Brain microvascular endothelial cell (primary cell): Measurements from ENCODE around the gene RDX.

Experiments used
- DNase-seq: peaks from one replicate; pipeline ENCODE4 v3.0.0-alpha.2; 2020
- H3K27ac ChIP-seq: fragments of 250-450 bp; sonication (Bioruptor Pico); 2 replicates; pipeline ENCODE4 v1.5.1; 2020; ENCODE audit warnings: mild to moderate bottlenecking, moderate library complexity
- H3K27me3 ChIP-seq: fragments of 250-450 bp; sonication (Bioruptor Pico); replicated peaks from 2 replicates; pipeline ENCODE4 v1.5.1; 2020; ENCODE audit warnings: mild to moderate bottlenecking
- H3K36me3 ChIP-seq: fragments of 250-450 bp; sonication (Bioruptor Pico); replicated peaks from 2 replicates; pipeline ENCODE4 v1.5.1; 2020; ENCODE audit warnings: mild to moderate bottlenecking
- H3K4me3 ChIP-seq: 2 replicates; pipeline ENCODE4 v1.5.1; 2011; ENCODE audit warnings: low read depth, mild to moderate bottlenecking, control low read depth, low read length, moderate library complexity
- CTCF ChIP-seq: IDR thresholded peaks from 2 replicates; pipeline ENCODE4 v1.5.1; 2011; ENCODE audit warnings: low read depth, mild to moderate bottlenecking, moderate library complexity, low read length, control low read depth, inconsistent platforms; ENCODE audit errors: missing control alignments
- in situ Hi-C: cut with HindIII; loops from 2 replicates; pipeline ENCODE4 v1.10.0; 2017; ENCODE audit warnings: low sequenced_read_pairs, low pct_ligation_motif_present

The RDX gene

GRCh38 chr11:110190885-110191284 is 105.5 kb downstream of the RDX start:
- H3K4me3 ChIP-seq = no peak overlapping the region
- no peak for DNase-seq
- H3K27me3 ChIP-seq = no peaks in the 10 kb centered on the region
- H3K36me3 ChIP-seq = no peaks in the 10 kb centered on the region
- TF ChIP-seq CTCF = no peak
- no peak overlapping the region for H3K27ac ChIP-seq
- in situ Hi-C loops = no loop called here

- Histone ChIP-seq H3K4me3 (no peak overlapping the region), H3K27ac (no peak overlapping the region), H3K27me3 (no peaks in the 10 kb centered on the region), H3K36me3 (no peaks in the 10 kb centered on the region)
- no peak for DNase-seq
- in situ Hi-C loops = no loop called here
- no peak for TF ChIP-seq CTCF
Observed at GRCh38 chr11:110187731-110188130, 108.7 kb downstream of the RDX start.

- in situ Hi-C loops = no loop called here
- TF ChIP-seq CTCF = no peak
- H3K36me3 ChIP-seq = no peaks in the 10 kb centered on the region
- no peak for DNase-seq
- no peak overlapping the region for H3K4me3 ChIP-seq
- no peak overlapping the region for H3K27ac ChIP-seq
- H3K27me3 ChIP-seq = no peaks in the 10 kb centered on the region
Observed at GRCh38 chr11:110186867-110187266, 109.5 kb downstream of the RDX start.

- no peak for TF ChIP-seq CTCF
- no peak overlapping the region for H3K27ac ChIP-seq
- in situ Hi-C loops = no loop called here
- H3K27me3 ChIP-seq = no peaks in the 10 kb centered on the region
- H3K4me3 ChIP-seq = no peak overlapping the region
- DNase-seq = no peak
- H3K36me3 ChIP-seq = no peaks in the 10 kb centered on the region
Observed at GRCh38 chr11:110186456-110186855, 110.0 kb downstream of the RDX start.

GRCh38 chr11:110185599-110185998 is 110.8 kb downstream of the RDX start:
- Histone ChIP-seq H3K27me3 (no peaks in the 10 kb centered on the region), H3K36me3 (no peaks in the 10 kb centered on the region), H3K27ac (peak overlapping the region; percentile 60), H3K4me3 (no peak overlapping the region)
- in situ Hi-C loops = no loop called here
- no peak for DNase-seq
- TF ChIP-seq CTCF = no peak

- in situ Hi-C loops = no loop called here
- peak; percentile 57 for DNase-seq
- Histone ChIP-seq H3K36me3 (no peaks in the 10 kb centered on the region), H3K27me3 (no peaks in the 10 kb centered on the region), H3K27ac (peak overlapping the region; percentile 60), H3K4me3 (no peak overlapping the region)
- no peak for TF ChIP-seq CTCF
Observed at GRCh38 chr11:110185121-110185591, 111.3 kb downstream of the RDX start.
